ENCODE results near the gene TRIM5.
"Not testable (repeated sequence)": the region's sequence is repeated elsewhere in the genome, so short reads cannot be mapped to it uniquely, and the experiment has no call there.

The TRIM5 gene

GRCh38 chr11:5689551-5689983 is 4.7 kb upstream of the TRIM5 start, which contains the start of gene TRIM22:
TSS of gene TRIM22 (plus strand) at chr11:5689790. CDS start at chr11:5696233, 6,443 bp downstream.
- DNase-seq (ENCODE audit: low spot score) = peak; percentile 85

GRCh38 chr11:5688482-5688881 is 3.6 kb upstream of the TRIM5 start:
- DNase-seq (ENCODE audit: low spot score) = no peak

- no peak for DNase-seq (ENCODE audit: low spot score)
Measured at GRCh38 chr11:5686426-5686825, 1.6 kb upstream of the TRIM5 start.

- DNase-seq (ENCODE audit: low spot score) = no peak
Measured at GRCh38 chr11:5684036-5684645, 733 bp downstream of the TRIM5 start.

- DNase-seq (ENCODE audit: low spot score) = peak; percentile 44
Measured at GRCh38 chr11:5683620-5684019, 1.3 kb downstream of the TRIM5 start.

GRCh38 chr11:5682890-5683441 is 1.9 kb downstream of the TRIM5 start:
- DNase-seq (ENCODE audit: low spot score) = not testable (repeated sequence)

- no peak for DNase-seq (ENCODE audit: low spot score)
Measured at GRCh38 chr11:5679811-5680210, 5.1 kb downstream of the TRIM5 start.

GRCh38 chr11:5674391-5674790 is 10.5 kb downstream of the TRIM5 start:
- no peak for DNase-seq (ENCODE audit: low spot score)

GRCh38 chr11:5671831-5672230 is 13.0 kb downstream of the TRIM5 start:
- no peak for DNase-seq (ENCODE audit: low spot score)

GRCh38 chr11:5666402-5666793 is 18.5 kb downstream of the TRIM5 start:
- DNase-seq (ENCODE audit: low spot score) = no peak

GRCh38 chr11:5665746-5666401 is 19.0 kb downstream of the TRIM5 start:
- DNase-seq (ENCODE audit: low spot score) = no peak

GRCh38 chr11:5665051-5665570 is 19.8 kb downstream of the TRIM5 start:
- no peak for DNase-seq (ENCODE audit: low spot score)

- no peak for DNase-seq (ENCODE audit: low spot score)
Measured at GRCh38 chr11:5663511-5663910, 21.4 kb downstream of the TRIM5 start.

GRCh38 chr11:5658318-5658717 is 26.6 kb downstream of the TRIM5 start:
- DNase-seq (ENCODE audit: low spot score) = no peak

- DNase-seq (ENCODE audit: low spot score) = not testable (repeated sequence)
Measured at GRCh38 chr11:5656956-5657355, 27.9 kb downstream of the TRIM5 start.

- DNase-seq (ENCODE audit: low spot score) = no peak
Measured at GRCh38 chr11:5655474-5655873, 29.4 kb downstream of the TRIM5 start.

GRCh38 chr11:5646139-5646538 is 38.7 kb downstream of the TRIM5 start:
- no peak for DNase-seq (ENCODE audit: low spot score)

GRCh38 chr11:5643585-5643984 is 41.3 kb downstream of the TRIM5 start:
- DNase-seq (ENCODE audit: low spot score) = no peak

- no peak for DNase-seq (ENCODE audit: low spot score)
Measured at GRCh38 chr11:5639953-5640352, 44.9 kb downstream of the TRIM5 start.

GRCh38 chr11:5631969-5632635 is 52.8 kb downstream of the TRIM5 start:
- DNase-seq (ENCODE audit: low spot score) = no peak

- no peak for DNase-seq (ENCODE audit: low spot score)
Measured at GRCh38 chr11:5631417-5631816, 53.5 kb downstream of the TRIM5 start.

- DNase-seq (ENCODE audit: low spot score) = no peak
Measured at GRCh38 chr11:5626196-5626595, 58.7 kb downstream of the TRIM5 start.

GRCh38 chr11:5625281-5625680 is 59.6 kb downstream of the TRIM5 start:
- no peak for DNase-seq (ENCODE audit: low spot score)

Data from CD4-positive, alpha-beta T cell treated with Interleukin-2 at 100 ng/mL for 4 hours (primary cell).